Measurements from ENCODE around the gene MASTL. TPM values are rescaled to one million over a fixed set of nuclear protein-coding genes. Genes with fewer than 3 reads are reported as not detected.

MASTL gene
- total RNA-seq = 6.9 and 21.2 TPM in 2 replicates

DNA sequence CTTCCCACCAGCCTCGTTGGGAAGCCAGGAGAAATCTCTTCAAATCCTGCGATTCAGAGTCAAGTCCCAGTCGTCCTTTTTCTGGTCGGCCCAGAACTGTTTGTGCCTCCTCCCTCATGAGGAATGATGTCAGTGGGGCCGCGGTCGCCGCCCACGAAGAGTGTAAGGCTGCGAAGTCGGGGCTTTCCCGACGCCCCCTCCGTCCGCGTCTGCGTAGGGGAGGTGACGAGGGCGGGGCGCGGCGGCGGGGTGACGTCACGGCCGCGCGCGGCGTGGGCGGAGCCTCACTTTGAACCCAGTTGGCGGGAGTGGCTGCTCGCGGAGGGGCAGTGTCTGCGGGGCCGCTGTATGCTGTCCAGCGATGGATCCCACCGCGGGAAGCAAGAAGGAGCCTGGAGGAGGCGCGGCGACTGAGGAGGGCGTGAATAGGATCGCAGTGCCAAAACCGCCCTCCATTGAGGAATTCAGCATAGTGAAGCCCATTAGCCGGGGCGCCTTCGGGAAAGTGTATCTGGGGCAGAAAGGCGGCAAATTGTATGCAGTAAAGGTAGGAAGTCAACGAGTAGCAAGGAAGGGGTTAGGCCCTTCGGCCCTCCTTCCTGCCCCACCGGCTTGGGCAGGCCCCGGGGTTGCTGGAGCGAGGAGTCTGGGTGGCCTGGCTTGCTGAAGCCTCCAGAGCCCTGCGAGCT lies at the start of gene MASTL:
MASTL (plus strand) TSS at position 287 of the 689 bp plus-strand sequence; CDS start at position 362, 75 bp downstream.

Other genes starting within 250 kb of the MASTL start
- gene ANKRD26, start 54.9 kb upstream of the MASTL start, total RNA-seq = 7.6 and 13.5 TPM in 2 replicates
- 109 and 123 TPM in 2 replicates for gene YME1L1, start 968 bp upstream of the MASTL start, total RNA-seq
- 20.7 and 20.8 TPM in 2 replicates for gene ACBD5, start 85.4 kb downstream of the MASTL start, total RNA-seq

Measured in smooth muscle cell of trachea (primary cell).